Endothelial cell (in vitro differentiated cells): ENCODE measurements around the gene PRDM12. TPM values are rescaled to one million over a fixed set of nuclear protein-coding genes. Genes with fewer than 3 reads are reported as not detected.
A peak's percentile ranks its signal among the peaks of the same experiment; 100 is the strongest.

ENCODE experiments used
- DNase-seq: peaks from one replicate; pipeline ENCODE4 v3.0.0; 2021; ENCODE audit warnings: low spot score
- H3K27ac Mint-ChIP-seq: one replicate; pipeline ENCODE4 v1.8.0; 2021; ENCODE audit warnings: mixed read lengths, inconsistent platforms; ENCODE audit not compliant: unreplicated experiment
- H3K27me3 Mint-ChIP-seq: one replicate; pipeline ENCODE4 v1.8.0; 2021; ENCODE audit warnings: mild to moderate bottlenecking, moderate library complexity, mixed read lengths, inconsistent platforms; ENCODE audit not compliant: unreplicated experiment
- H3K36me3 Mint-ChIP-seq: one replicate; pipeline ENCODE4 v1.8.0; 2021; ENCODE audit warnings: mild to moderate bottlenecking, low read depth, mixed read lengths, inconsistent platforms; ENCODE audit not compliant: unreplicated experiment
- H3K4me1 Mint-ChIP-seq: one replicate; pipeline ENCODE4 v1.8.0; 2021; ENCODE audit warnings: mild to moderate bottlenecking, mixed read lengths, inconsistent platforms; ENCODE audit not compliant: unreplicated experiment
- H3K4me3 Mint-ChIP-seq: one replicate; pipeline ENCODE4 v1.8.0; 2021; ENCODE audit warnings: mild to moderate bottlenecking, mixed read lengths, inconsistent platforms; ENCODE audit not compliant: unreplicated experiment
- H3K9me3 Mint-ChIP-seq: one replicate; pipeline ENCODE4 v1.8.0; 2021; ENCODE audit warnings: mixed read lengths, inconsistent platforms; ENCODE audit not compliant: unreplicated experiment
- CTCF ChIP-seq: fragments of 200-600 bp; sonication (generic); IDR thresholded peaks from one replicate; pipeline ENCODE4 v1.5.0; 2021; ENCODE audit warnings: antibody characterized with exemption; ENCODE audit not compliant: unreplicated experiment
- total RNA-seq: library from RNA; stranded (reverse); fragmentation: NEBNext Ultra II Directional; extraction: Animal tissue kit (Norgen Biotek cat#: 25700); gene quantifications from one replicate; pipeline ENCODE4 v1.2.1, GENCODE V29; 2021; ENCODE audit not compliant: unreplicated experiment

Gene PRDM12
- total RNA-seq, 1 donor from 2014 or later: not detected

DNA sequence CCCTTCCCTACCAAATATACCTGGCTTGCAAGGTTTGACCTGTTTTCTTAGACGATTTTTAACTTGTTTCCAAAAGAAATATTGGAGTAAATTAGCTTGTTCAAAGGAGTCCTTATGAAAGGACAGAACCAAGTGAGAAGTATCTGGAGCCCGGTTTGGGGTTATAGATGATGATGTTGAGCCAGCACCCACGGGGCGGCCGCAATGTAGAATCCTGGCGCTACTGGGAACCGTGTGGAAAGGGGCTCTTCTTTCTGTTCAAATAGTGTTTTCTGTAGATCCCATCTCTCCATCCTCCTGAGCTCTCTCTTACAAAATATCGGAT lies 28.7 kb downstream of the PRDM12 start:
- peak overlapping the region; percentile 97 for H3K4me3 Mint-ChIP-seq
- no peaks in the 10 kb centered on the region for H3K9me3 Mint-ChIP-seq
- TF ChIP-seq CTCF: no peak
- H3K36me3 Mint-ChIP-seq: peaks cover 26% of the 10 kb centered on the region
- H3K27ac Mint-ChIP-seq: peak overlapping the region; percentile 57
- peaks cover 18% of the 10 kb centered on the region for H3K4me1 Mint-ChIP-seq
- H3K27me3 Mint-ChIP-seq: peaks cover 7% of the 10 kb centered on the region
- DNase-seq: no peak

- H3K4me1 Mint-ChIP-seq: peaks cover 18% of the 10 kb centered on the region
- H3K27me3 Mint-ChIP-seq: peaks cover 7% of the 10 kb centered on the region
- H3K27ac Mint-ChIP-seq: peak within 1 kb of the TSS; percentile 59
- H3K4me3 Mint-ChIP-seq: peak within 1 kb of the TSS; percentile 97
- no peak for TF ChIP-seq CTCF
- peak; percentile 94 for DNase-seq
- H3K9me3 Mint-ChIP-seq: no peaks in the 10 kb centered on the region
- H3K36me3 Mint-ChIP-seq: peaks cover 27% of the 10 kb centered on the region
Observed at GRCh38 chr9:130693426-130694191, 29.2 kb downstream of the PRDM12 start, which contains the start of gene EXOSC2. TSS of gene EXOSC2 (plus strand) at chr9:130693780. CDS start at chr9:130693792, 12 bp downstream.

GRCh38 chr9:130694205-130694604 lies 29.8 kb downstream of the PRDM12 start:
- no peak for DNase-seq
- peak overlapping the region; percentile 59 for H3K27ac Mint-ChIP-seq
- peak overlapping the region; percentile 97 for H3K4me3 Mint-ChIP-seq
- H3K27me3 Mint-ChIP-seq: peaks cover 7% of the 10 kb centered on the region
- peaks cover 18% of the 10 kb centered on the region for H3K4me1 Mint-ChIP-seq
- TF ChIP-seq CTCF: no peak
- H3K36me3 Mint-ChIP-seq: peaks cover 30% of the 10 kb centered on the region
- H3K9me3 Mint-ChIP-seq: no peaks in the 10 kb centered on the region

- Mint-ChIP-seq H3K9me3 (no peaks in the 10 kb centered on the region), H3K4me1 (peaks cover 18% of the 10 kb centered on the region), H3K4me3 (peak overlapping the region; percentile 37), H3K36me3 (peaks cover 30% of the 10 kb centered on the region), H3K27ac (no peak overlapping the region), H3K27me3 (peaks cover 7% of the 10 kb centered on the region)
- TF ChIP-seq CTCF: no peak
- no peak for DNase-seq
Observed at GRCh38 chr9:130696139-130696650, 31.8 kb downstream of the PRDM12 start.

DNA sequence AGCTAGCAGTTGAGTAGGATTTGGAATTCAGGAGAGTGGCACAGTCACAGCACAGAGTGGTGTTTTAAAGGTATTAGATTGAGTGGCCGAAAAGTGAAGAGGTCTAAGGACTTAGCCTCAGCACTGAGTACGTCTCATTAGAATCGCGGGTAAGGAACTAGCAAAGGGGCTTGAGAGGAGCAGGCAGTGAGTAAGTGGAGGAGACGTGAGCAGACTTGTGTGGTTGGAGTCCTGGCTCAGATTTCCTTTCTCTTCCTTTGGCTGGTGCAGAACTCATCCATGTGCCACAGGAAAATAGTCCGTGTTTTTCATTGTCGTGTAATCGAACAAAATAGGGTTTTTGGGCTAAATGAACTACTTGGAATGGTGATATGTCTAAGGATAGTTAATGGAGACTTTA lies 32.6 kb downstream of the PRDM12 start:
- Mint-ChIP-seq H3K27ac (no peak overlapping the region), H3K9me3 (no peaks in the 10 kb centered on the region), H3K27me3 (peaks cover 5% of the 10 kb centered on the region), H3K4me3 (peak overlapping the region; percentile 3), H3K4me1 (peaks cover 18% of the 10 kb centered on the region), H3K36me3 (peaks cover 31% of the 10 kb centered on the region)
- TF ChIP-seq CTCF: no peak
- DNase-seq: no peak
